Neural cell (in vitro differentiated cells): ENCODE measurements around the gene SLC24A3. TPM values are rescaled to one million over a fixed set of nuclear protein-coding genes. Genes with fewer than 3 reads are reported as not detected.

Source experiments
- H2AFZ ChIP-seq: fragments of 200-600, 300-800 bp; sonication (generic), shearing (Covaris generic); 2 replicates; pipeline ENCODE4 v1.6.0; 2014; ENCODE audit warnings: low read depth, mild to moderate bottlenecking, antibody characterized with exemption, low read length, moderate library complexity
- H3F3A ChIP-seq: fragments of 200-600 bp; shearing (Covaris generic); 2 replicates; pipeline ENCODE4 v1.6.1; 2016; ENCODE audit warnings: mild to moderate bottlenecking, moderate library complexity, mixed read lengths, antibody characterized with exemption, low read length; ENCODE audit not compliant: insufficient read depth, poor library complexity, severe bottlenecking
- H3K27ac ChIP-seq: fragments of 200-600, 300-800 bp; sonication (generic), shearing (Covaris generic); 2 replicates; pipeline ENCODE4 v1.5.1; 2014; ENCODE audit warnings: mild to moderate bottlenecking, low read length, moderate library complexity
- H3K27me3 ChIP-seq: fragments of 300-800, 200-600 bp; sonication (generic), shearing (Covaris generic); 2 replicates; pipeline ENCODE4 v1.6.0; 2014; ENCODE audit warnings: mild to moderate bottlenecking, low read depth, low read length, moderate library complexity; ENCODE audit not compliant: insufficient read depth
- H3K36me3 ChIP-seq: fragments of 300-800, 200-600 bp; sonication (generic), shearing (Covaris generic); 2 replicates; pipeline ENCODE4 v1.5.1; 2014; ENCODE audit warnings: mild to moderate bottlenecking, antibody characterized with exemption, low read length, moderate library complexity; ENCODE audit not compliant: insufficient read depth
- H3K4me2 ChIP-seq: fragments of 300-800, 200-600 bp; sonication (generic), shearing (Covaris generic); 2 replicates; pipeline ENCODE4 v1.6.0; 2014; ENCODE audit warnings: mild to moderate bottlenecking, low read length
- H3K4me3 ChIP-seq: fragments of 300-800, 200-600 bp; sonication (generic), shearing (Covaris generic); 2 replicates; pipeline ENCODE4 v1.5.1; 2014; ENCODE audit warnings: mild to moderate bottlenecking, low read length, moderate library complexity
- H3K79me2 ChIP-seq: fragments of 200-600 bp; shearing (Covaris generic); replicated peaks from 2 replicates; pipeline ENCODE4 v1.6.0; 2014; ENCODE audit warnings: mild to moderate bottlenecking, low read length, moderate library complexity; ENCODE audit not compliant: insufficient read depth
- H3K9ac ChIP-seq: fragments of 300-800, 200-600 bp; sonication (generic), shearing (Covaris generic); 2 replicates; pipeline ENCODE4 v1.6.1; 2016; ENCODE audit warnings: mild to moderate bottlenecking, low read length, mixed read lengths
- H3K9me2 ChIP-seq: fragments of 200-600 bp; shearing (Covaris generic); 2 replicates; pipeline ENCODE4 v1.6.1; 2016; ENCODE audit warnings: mild to moderate bottlenecking, low read length, mixed read lengths; ENCODE audit not compliant: insufficient read depth
- H3K9me3 ChIP-seq: fragments of 200-600, 300-800 bp; sonication (generic), shearing (Covaris generic); 2 replicates; pipeline ENCODE4 v1.6.1; 2016; ENCODE audit warnings: mild to moderate bottlenecking, mixed run types, low read length, moderate library complexity, mixed read lengths
- H4K20me1 ChIP-seq: fragments of 200-600 bp; shearing (Covaris generic); 2 replicates; pipeline ENCODE4 v1.6.1; 2016; ENCODE audit warnings: mild to moderate bottlenecking, mixed run types; ENCODE audit not compliant: insufficient read depth
- EP300 ChIP-seq: fragments of 450-650 bp; conservative IDR thresholded peaks from 2 replicates; pipeline ENCODE4 v1.6.1; 2014; ENCODE audit warnings: antibody characterized with exemption, mild to moderate bottlenecking, moderate library complexity; ENCODE audit not compliant: poor library complexity, severe bottlenecking
- EZH2 ChIP-seq: fragments of 200-600, 300-800 bp; shearing (Covaris generic), sonication (generic); IDR thresholded peaks from 2 replicates; pipeline ENCODE4 v1.6.1; 2014; ENCODE audit warnings: antibody characterized with exemption, low read length, borderline replicate concordance, mild to moderate bottlenecking; ENCODE audit not compliant: insufficient read depth, poor library complexity, severe bottlenecking
- MXI1 ChIP-seq: fragments of 450-650 bp; conservative IDR thresholded peaks from 2 replicates; pipeline ENCODE4 v1.6.1; 2014; ENCODE audit warnings: antibody characterized with exemption, mild to moderate bottlenecking; ENCODE audit not compliant: poor library complexity, severe bottlenecking
- POLR2AphosphoS5 ChIP-seq: IDR thresholded peaks from 2 replicates; pipeline ENCODE4 v1.6.1; 2012
- RAD21 ChIP-seq: fragments of 450-650 bp; conservative IDR thresholded peaks from 2 replicates; pipeline ENCODE4 v1.6.1; 2014; ENCODE audit warnings: antibody characterized with exemption, mild to moderate bottlenecking, moderate library complexity
- SMC3 ChIP-seq: fragments of 450-650 bp; conservative IDR thresholded peaks from 2 replicates; pipeline ENCODE4 v1.6.1; 2014; ENCODE audit warnings: antibody characterized with exemption, mild to moderate bottlenecking, moderate library complexity; ENCODE audit not compliant: poor library complexity
- TAF1 ChIP-seq: IDR thresholded peaks from 2 replicates; pipeline ENCODE4 v1.6.1; 2012; ENCODE audit warnings: low read depth
- polyA plus RNA-seq: library from polyadenylated mRNA; depleted of rRNA; stranded (reverse); fragments of >200 nt; gene quantifications from 2 replicates; pipeline ENCODE4 v1.2.3, GENCODE V29; 2014
- TF ChIP-seq, protein P1 (sequence below): fragments of 450-650 bp; IDR thresholded peaks from 2 replicates; pipeline ENCODE4 v1.5.1; 2014; ENCODE audit warnings: antibody characterized with exemption, mild to moderate bottlenecking, moderate library complexity; ENCODE audit not compliant: poor library complexity, severe bottlenecking
- TF ChIP-seq, protein P2 (sequence below): IDR thresholded peaks from 2 replicates; pipeline ENCODE4 v1.6.1; 2012; ENCODE audit warnings: borderline replicate concordance

The SLC24A3 gene
- polyA plus RNA-seq, 1 donor from 2014 or later = 6.5 TPM

GRCh38 chr20:19527509-19527908, 315.1 kb downstream of the SLC24A3 start:
- Histone ChIP-seq H3K4me2 (no peak overlapping the region), H3F3A (no peaks in the 10 kb centered on the region), H3K9me2 (no peaks in the 10 kb centered on the region), H3K36me3 (no peaks in the 10 kb centered on the region), H3K4me3 (no peak overlapping the region), H3K9me3 (no peaks in the 10 kb centered on the region), H4K20me1 (no peaks in the 10 kb centered on the region), H3K79me2 (no peaks in the 10 kb centered on the region), H3K27ac (no peak overlapping the region), H3K9ac (no peak overlapping the region), H3K27me3 (no peaks in the 10 kb centered on the region), H2AFZ (no peak overlapping the region)
- no peak for TF ChIP-seq SMC3
- no peak for TF ChIP-seq POLR2AphosphoS5
- TF ChIP-seq TAF1 = no peak
- TF ChIP-seq RAD21 = no peak
- TF ChIP-seq, protein P1, sequence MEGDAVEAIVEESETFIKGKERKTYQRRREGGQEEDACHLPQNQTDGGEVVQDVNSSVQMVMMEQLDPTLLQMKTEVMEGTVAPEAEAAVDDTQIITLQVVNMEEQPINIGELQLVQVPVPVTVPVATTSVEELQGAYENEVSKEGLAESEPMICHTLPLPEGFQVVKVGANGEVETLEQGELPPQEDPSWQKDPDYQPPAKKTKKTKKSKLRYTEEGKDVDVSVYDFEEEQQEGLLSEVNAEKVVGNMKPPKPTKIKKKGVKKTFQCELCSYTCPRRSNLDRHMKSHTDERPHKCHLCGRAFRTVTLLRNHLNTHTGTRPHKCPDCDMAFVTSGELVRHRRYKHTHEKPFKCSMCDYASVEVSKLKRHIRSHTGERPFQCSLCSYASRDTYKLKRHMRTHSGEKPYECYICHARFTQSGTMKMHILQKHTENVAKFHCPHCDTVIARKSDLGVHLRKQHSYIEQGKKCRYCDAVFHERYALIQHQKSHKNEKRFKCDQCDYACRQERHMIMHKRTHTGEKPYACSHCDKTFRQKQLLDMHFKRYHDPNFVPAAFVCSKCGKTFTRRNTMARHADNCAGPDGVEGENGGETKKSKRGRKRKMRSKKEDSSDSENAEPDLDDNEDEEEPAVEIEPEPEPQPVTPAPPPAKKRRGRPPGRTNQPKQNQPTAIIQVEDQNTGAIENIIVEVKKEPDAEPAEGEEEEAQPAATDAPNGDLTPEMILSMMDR = no peak
- TF ChIP-seq EZH2 = no peak
- no peak for TF ChIP-seq EP300
- TF ChIP-seq, protein P2, sequence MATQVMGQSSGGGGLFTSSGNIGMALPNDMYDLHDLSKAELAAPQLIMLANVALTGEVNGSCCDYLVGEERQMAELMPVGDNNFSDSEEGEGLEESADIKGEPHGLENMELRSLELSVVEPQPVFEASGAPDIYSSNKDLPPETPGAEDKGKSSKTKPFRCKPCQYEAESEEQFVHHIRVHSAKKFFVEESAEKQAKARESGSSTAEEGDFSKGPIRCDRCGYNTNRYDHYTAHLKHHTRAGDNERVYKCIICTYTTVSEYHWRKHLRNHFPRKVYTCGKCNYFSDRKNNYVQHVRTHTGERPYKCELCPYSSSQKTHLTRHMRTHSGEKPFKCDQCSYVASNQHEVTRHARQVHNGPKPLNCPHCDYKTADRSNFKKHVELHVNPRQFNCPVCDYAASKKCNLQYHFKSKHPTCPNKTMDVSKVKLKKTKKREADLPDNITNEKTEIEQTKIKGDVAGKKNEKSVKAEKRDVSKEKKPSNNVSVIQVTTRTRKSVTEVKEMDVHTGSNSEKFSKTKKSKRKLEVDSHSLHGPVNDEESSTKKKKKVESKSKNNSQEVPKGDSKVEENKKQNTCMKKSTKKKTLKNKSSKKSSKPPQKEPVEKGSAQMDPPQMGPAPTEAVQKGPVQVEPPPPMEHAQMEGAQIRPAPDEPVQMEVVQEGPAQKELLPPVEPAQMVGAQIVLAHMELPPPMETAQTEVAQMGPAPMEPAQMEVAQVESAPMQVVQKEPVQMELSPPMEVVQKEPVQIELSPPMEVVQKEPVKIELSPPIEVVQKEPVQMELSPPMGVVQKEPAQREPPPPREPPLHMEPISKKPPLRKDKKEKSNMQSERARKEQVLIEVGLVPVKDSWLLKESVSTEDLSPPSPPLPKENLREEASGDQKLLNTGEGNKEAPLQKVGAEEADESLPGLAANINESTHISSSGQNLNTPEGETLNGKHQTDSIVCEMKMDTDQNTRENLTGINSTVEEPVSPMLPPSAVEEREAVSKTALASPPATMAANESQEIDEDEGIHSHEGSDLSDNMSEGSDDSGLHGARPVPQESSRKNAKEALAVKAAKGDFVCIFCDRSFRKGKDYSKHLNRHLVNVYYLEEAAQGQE = no peak
- TF ChIP-seq MXI1 = no peak

DNA sequence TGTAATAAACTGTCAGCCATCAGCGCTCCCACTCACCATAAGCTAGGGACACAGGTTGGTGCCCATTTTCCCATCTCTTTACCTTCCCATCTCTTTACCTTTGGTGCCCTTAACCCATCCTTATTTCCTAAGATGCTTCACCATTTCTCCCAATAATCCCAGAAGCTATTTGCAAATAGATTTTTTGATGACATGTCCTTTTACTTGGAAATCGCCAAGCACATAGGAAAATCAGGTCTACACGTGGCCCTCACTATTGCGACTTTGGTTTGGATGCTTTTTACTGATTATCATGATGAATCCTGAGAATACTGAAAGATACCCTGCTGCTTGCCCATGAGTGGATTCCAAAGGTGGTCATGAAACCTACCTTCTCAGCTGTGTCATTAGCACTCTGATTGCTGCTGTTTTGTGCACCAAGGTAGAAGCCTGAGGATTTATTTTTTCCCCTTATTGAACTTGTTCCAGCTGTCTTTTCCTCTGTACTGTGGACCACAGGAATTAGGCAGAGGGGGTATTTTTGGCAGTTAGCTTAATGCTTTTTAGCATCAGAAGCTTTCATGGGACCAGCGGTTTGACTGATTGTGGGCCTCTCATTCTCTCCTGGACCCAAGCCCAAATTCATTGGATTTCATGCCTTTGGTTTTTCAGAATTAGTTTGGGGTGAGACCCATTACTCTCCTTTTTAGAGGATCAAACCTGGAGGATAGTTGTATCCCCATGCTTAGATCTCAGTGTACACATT, 316.0 kb downstream of the SLC24A3 start:
- TF ChIP-seq EZH2 (no peak), MXI1 (no peak), SMC3 (no peak), POLR2AphosphoS5 (no peak), EP300 (no peak)
- TF ChIP-seq, protein P2 = no peak
- TF ChIP-seq, protein P1 = no peak
- Histone ChIP-seq H3K27ac (no peak overlapping the region), H3K9me3 (no peaks in the 10 kb centered on the region), H4K20me1 (no peaks in the 10 kb centered on the region), H3K9me2 (no peaks in the 10 kb centered on the region), H3K36me3 (no peaks in the 10 kb centered on the region), H2AFZ (no peak overlapping the region), H3K4me2 (no peak overlapping the region), H3F3A (no peaks in the 10 kb centered on the region), H3K27me3 (no peaks in the 10 kb centered on the region), H3K4me3 (no peak overlapping the region), H3K79me2 (no peaks in the 10 kb centered on the region), H3K9ac (no peak overlapping the region)
